GM12878 (cell line): Measurements from ENCODE around the gene MMD. TPM values are rescaled to one million over a fixed set of nuclear protein-coding genes. Genes with fewer than 3 reads are reported as not detected.

Source experiments
- ATAC-seq: fragments of 200-7000 bp; cut with Tn5 transposase; 3 replicates; pipeline ENCODE4 v1.9.1; 2020; ENCODE audit warnings: mild to moderate bottlenecking, moderate library complexity
- BruUV-seq: library from RNA; stranded (reverse); fragments of 400-500 nt; replicated peaks from 2 replicates; lab custom pipeline; 2021; lab: Mats Ljungman, UMichigan
- CTCF ChIA-PET: fragments of 300-600 bp; sonication (Branson Sonifier 250); formaldehyde crosslinking; extraction: SDS; loops from one replicate; lab custom pipeline; 2021; ENCODE audit warnings: inconsistent platforms; lab: Yijun Ruan, JAX
- POLR2A ChIA-PET: fragments of 350-600 bp; formaldehyde crosslinking; extraction: SDS; loops from one replicate; lab custom pipeline; 2021; ENCODE audit warnings: inconsistent platforms; lab: Charles Lee
- RAD21 ChIA-PET: fragments of 300-600 bp; sonication (Branson Sonifier 250); formaldehyde crosslinking; loops from one replicate; lab custom pipeline; 2023; ENCODE audit warnings: antibody characterized with exemption; ENCODE audit not compliant: unreplicated experiment; lab: Charles Lee
- SMC1A ChIA-PET: fragments of 300-600 bp; sonication (Branson Sonifier 250); formaldehyde crosslinking; loops from one replicate; lab custom pipeline; 2023; ENCODE audit not compliant: unreplicated experiment, uncharacterized antibody; lab: Charles Lee
- DNase-seq: peaks from one replicate; pipeline ENCODE4 v3.0.0-alpha.2; 2011; ENCODE audit warnings: low read depth, low spot score
- FAIRE-seq: peaks from 3 replicates; lab custom pipeline; 2011; peaks lifted over from hg19 to GRCh38; lab: Jason Lieb, UNC
- H2AFZ ChIP-seq: 2 replicates; pipeline ENCODE4 v1.6.0; 2011; ENCODE audit warnings: low read depth, low read length, control low read depth; ENCODE audit not compliant: control insufficient read depth
- H3K27ac ChIP-seq: 2 replicates; pipeline ENCODE4 v1.5.1; 2011; ENCODE audit warnings: control low read depth; ENCODE audit not compliant: control insufficient read depth, insufficient read depth
- H3K27me3 ChIP-seq, 2 experiments: replicated peaks in 1 of 2; 2 replicates each; pipeline versions ENCODE4 v1.6.0 to v1.6.1; 2011; ENCODE audit warnings: low read length in 1 of 2; ENCODE audit not compliant: control insufficient read depth in 2 of 2, insufficient read depth in 2 of 2
- H3K36me3 ChIP-seq, 2 experiments: 2 replicates each; pipeline ENCODE4 v1.5.1; 2011; ENCODE audit warnings: low read length in 1 of 2; ENCODE audit not compliant: control insufficient read depth in 2 of 2, insufficient read depth in 2 of 2
- H3K4me1 ChIP-seq: 2 replicates; pipeline ENCODE4 v1.6.1; 2011; ENCODE audit warnings: mild to moderate bottlenecking, low read length, moderate library complexity, mixed read lengths; ENCODE audit not compliant: control insufficient read depth, insufficient read depth
- H3K4me2 ChIP-seq: 2 replicates; pipeline ENCODE4 v1.6.0; 2011; ENCODE audit warnings: control low read depth; ENCODE audit not compliant: control insufficient read depth, insufficient read depth
- H3K4me3 ChIP-seq: fragments of 200-600 bp; sonication (generic); 2 replicates; pipeline ENCODE4 v1.5.1; 2016
- H3K79me2 ChIP-seq: 2 replicates; pipeline ENCODE4 v1.6.0; 2011; ENCODE audit warnings: low read length; ENCODE audit not compliant: control insufficient read depth, insufficient read depth
- H3K9ac ChIP-seq: 2 replicates; pipeline ENCODE4 v1.8.0; 2011; ENCODE audit warnings: low read length, control low read depth, mixed read lengths; ENCODE audit not compliant: control insufficient read depth, insufficient read depth
- H3K9me3 ChIP-seq: replicated peaks from 3 replicates; pipeline ENCODE4 v1.5.1; 2011; ENCODE audit warnings: mild to moderate bottlenecking, low read length; ENCODE audit not compliant: control insufficient read depth, insufficient read depth
- H4K20me1 ChIP-seq: 2 replicates; pipeline ENCODE4 v1.6.0; 2011; ENCODE audit not compliant: control insufficient read depth, insufficient read depth
- E2F8 ChIP-seq: fragments of 450-650 bp; IDR thresholded peaks from 2 replicates; pipeline ENCODE4 v1.6.1; 2018; ENCODE audit warnings: mild to moderate bottlenecking, low read depth, moderate library complexity; ENCODE audit not compliant: partially characterized antibody
- HDGF ChIP-seq: fragments of 450-650 bp; IDR thresholded peaks from 2 replicates; pipeline ENCODE4 v1.6.1; 2016; ENCODE audit warnings: antibody characterized with exemption
- IRF3 ChIP-seq: fragments of 450-650 bp; IDR thresholded peaks from 2 replicates; pipeline ENCODE4 v1.6.1; 2014; ENCODE audit warnings: mild to moderate bottlenecking
- JUNB ChIP-seq: IDR thresholded peaks from 2 replicates; pipeline ENCODE4 v1.6.1; 2016; ENCODE audit warnings: antibody characterized with exemption, mild to moderate bottlenecking
- POLR2AphosphoS5 ChIP-seq: IDR thresholded peaks from 2 replicates; pipeline ENCODE4 v1.6.1; 2011; ENCODE audit warnings: mild to moderate bottlenecking, low read length, inconsistent platforms
- SUPT20H ChIP-seq: IDR thresholded peaks from 2 replicates; pipeline ENCODE4 v1.6.1; 2011; ENCODE audit warnings: low read depth, mild to moderate bottlenecking, low read length, moderate library complexity, borderline replicate concordance; ENCODE audit not compliant: control insufficient read depth
- ZNF274 ChIP-seq: IDR thresholded peaks from one replicate; pipeline ENCODE4 v1.8.0; 2011; ENCODE audit not compliant: insufficient read length, insufficient read depth
- ZSCAN29 ChIP-seq: fragments of 450-650 bp; IDR thresholded peaks from 2 replicates; pipeline ENCODE4 v1.6.1; 2017; ENCODE audit warnings: mild to moderate bottlenecking, moderate library complexity
- WGBS: methylation state at CpG from one replicate; pipeline ENCODE4 v1.1.6; 2016; ENCODE audit warnings: low lambda C conversion rate; ENCODE audit not compliant: insufficient replicate concordance, insufficient coverage; ENCODE audit errors: missing lambda C conversion rate; 5-methylcytosine and 5-hydroxymethylcytosine counted together
- in situ Hi-C: fragments of 300-500 bp; cut with MboI; formaldehyde crosslinking; loops from 9 replicates; pipeline ENCODE4 v1.14.3; 2018; ENCODE audit warnings: mixed read lengths
- intact Hi-C: fragments of 100-400 bp; cut with micrococcal nuclease; formaldehyde crosslinking; loops from one replicate; pipeline ENCODE4 v1.14.2; 2022; ENCODE audit not compliant: unreplicated experiment
- polyA plus RNA-seq, 11 experiments: library from polyadenylated mRNA; depleted of rRNA in 4 of 11; unstranded in 6 of 11; stranded (reverse) in 5 of 11; fragments of >200 nt; fragmentation: Nextera tagmentation in 4 of 11; fragmentation: Illumina TruSeq in 1 of 11; extraction: Ambion mirVana in 4 of 11; extraction: Trizol in 1 of 11; gene quantifications; 1 replicate in 1 of 11; 2 replicates in 10 of 11; pipeline versions ENCODE4 v1.2.1 to v1.2.3, GENCODE V29; 2011 to 2016; ENCODE audit warnings: inconsistent platforms in 2 of 11, missing spikeins in 2 of 11, low read depth in 1 of 11
- total RNA-seq, 4 experiments: library from RNA; depleted of rRNA in 3 of 4; stranded (reverse); fragments of >200 nt in 3 of 4; fragmentation: Illumina TruSeq in 1 of 4; extraction: Trizol in 1 of 4; gene quantifications; 2 replicates each; pipeline versions ENCODE4 v1.2.1 to v1.2.3, GENCODE V29; 2013 to 2021
- TF ChIP-seq, protein P1 (sequence below): fragments of 450-650 bp; IDR thresholded peaks from 2 replicates; pipeline ENCODE4 v1.6.1; 2017; ENCODE audit warnings: mild to moderate bottlenecking, moderate library complexity
- TF ChIP-seq, protein P2 (sequence below): fragments of 450-650 bp; IDR thresholded peaks from 2 replicates; pipeline ENCODE4 v1.6.1; 2018; ENCODE audit warnings: borderline replicate concordance, mild to moderate bottlenecking; ENCODE audit not compliant: partially characterized antibody

Gene MMD
- total and polyA plus RNA-seq, 10 of the 15 experiments (the other 5 are each of a cell fraction or from before 2014, with no cell fraction given): 8.0 to 46.7 (median 22.3) TPM

DNA sequence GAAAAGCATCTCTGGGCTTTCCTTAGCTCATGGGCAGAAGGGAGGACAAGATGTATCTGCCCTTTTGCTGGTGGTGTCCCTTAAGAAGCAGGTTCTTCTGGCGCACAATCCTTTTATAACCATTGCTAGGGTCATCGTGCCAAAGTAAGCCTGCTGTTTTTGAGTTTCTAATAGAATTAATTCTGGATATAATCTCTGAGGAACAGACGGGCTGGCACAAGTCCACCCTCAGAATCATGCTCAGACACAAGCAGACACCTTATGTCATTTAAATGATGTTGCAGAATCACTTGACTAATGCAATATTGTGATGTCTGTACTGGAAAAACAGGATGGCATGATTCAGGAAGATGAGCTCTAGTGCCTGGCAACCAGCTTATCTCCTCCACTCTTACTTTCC lies 18.8 kb upstream of the MMD start:
- H3K9ac ChIP-seq: no peak overlapping the region

More for the DNA sequence above, 18.8 kb upstream of the MMD start:
- no peaks in the 10 kb centered on the region for H3K9me3 ChIP-seq
- TF ChIP-seq, protein P1, sequence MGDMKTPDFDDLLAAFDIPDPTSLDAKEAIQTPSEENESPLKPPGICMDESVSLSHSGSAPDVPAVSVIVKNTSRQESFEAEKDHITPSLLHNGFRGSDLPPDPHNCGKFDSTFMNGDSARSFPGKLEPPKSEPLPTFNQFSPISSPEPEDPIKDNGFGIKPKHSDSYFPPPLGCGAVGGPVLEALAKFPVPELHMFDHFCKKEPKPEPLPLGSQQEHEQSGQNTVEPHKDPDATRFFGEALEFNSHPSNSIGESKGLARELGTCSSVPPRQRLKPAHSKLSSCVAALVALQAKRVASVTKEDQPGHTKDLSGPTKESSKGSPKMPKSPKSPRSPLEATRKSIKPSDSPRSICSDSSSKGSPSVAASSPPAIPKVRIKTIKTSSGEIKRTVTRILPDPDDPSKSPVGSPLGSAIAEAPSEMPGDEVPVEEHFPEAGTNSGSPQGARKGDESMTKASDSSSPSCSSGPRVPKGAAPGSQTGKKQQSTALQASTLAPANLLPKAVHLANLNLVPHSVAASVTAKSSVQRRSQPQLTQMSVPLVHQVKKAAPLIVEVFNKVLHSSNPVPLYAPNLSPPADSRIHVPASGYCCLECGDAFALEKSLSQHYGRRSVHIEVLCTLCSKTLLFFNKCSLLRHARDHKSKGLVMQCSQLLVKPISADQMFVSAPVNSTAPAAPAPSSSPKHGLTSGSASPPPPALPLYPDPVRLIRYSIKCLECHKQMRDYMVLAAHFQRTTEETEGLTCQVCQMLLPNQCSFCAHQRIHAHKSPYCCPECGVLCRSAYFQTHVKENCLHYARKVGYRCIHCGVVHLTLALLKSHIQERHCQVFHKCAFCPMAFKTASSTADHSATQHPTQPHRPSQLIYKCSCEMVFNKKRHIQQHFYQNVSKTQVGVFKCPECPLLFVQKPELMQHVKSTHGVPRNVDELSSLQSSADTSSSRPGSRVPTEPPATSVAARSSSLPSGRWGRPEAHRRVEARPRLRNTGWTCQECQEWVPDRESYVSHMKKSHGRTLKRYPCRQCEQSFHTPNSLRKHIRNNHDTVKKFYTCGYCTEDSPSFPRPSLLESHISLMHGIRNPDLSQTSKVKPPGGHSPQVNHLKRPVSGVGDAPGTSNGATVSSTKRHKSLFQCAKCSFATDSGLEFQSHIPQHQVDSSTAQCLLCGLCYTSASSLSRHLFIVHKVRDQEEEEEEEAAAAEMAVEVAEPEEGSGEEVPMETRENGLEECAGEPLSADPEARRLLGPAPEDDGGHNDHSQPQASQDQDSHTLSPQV: no peak
- TF ChIP-seq SUPT20H (no peak), ZNF274 (no peak), ZSCAN29 (no peak), POLR2AphosphoS5 (no peak), IRF3 (no peak), E2F8 (no peak), JUNB (no peak), HDGF (no peak)
- TF ChIP-seq, protein P2, sequence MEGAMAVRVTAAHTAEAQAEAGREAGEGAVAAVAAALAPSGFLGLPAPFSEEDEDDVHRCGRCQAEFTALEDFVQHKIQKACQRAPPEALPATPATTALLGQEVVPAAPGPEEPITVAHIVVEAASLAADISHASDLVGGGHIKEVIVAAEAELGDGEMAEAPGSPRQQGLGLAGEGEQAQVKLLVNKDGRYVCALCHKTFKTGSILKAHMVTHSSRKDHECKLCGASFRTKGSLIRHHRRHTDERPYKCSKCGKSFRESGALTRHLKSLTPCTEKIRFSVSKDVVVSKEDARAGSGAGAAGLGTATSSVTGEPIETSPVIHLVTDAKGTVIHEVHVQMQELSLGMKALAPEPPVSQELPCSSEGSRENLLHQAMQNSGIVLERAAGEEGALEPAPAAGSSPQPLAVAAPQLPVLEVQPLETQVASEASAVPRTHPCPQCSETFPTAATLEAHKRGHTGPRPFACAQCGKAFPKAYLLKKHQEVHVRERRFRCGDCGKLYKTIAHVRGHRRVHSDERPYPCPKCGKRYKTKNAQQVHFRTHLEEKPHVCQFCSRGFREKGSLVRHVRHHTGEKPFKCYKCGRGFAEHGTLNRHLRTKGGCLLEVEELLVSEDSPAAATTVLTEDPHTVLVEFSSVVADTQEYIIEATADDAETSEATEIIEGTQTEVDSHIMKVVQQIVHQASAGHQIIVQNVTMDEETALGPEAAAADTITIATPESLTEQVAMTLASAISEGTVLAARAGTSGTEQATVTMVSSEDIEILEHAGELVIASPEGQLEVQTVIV: no peak
- TF ChIP-seq, all 136 proteins: peak for 0
- Histone ChIP-seq H3K4me1 (peaks cover 22% of the 10 kb centered on the region), H3K36me3 (no peaks in the 10 kb centered on the region), H3K4me3 (no peak overlapping the region), H3K27ac (no peak overlapping the region), H2AFZ (no peak overlapping the region), H3K27me3 (no peaks in the 10 kb centered on the region), H4K20me1 (no peaks in the 10 kb centered on the region), H3K4me2 (no peak overlapping the region), H3K79me2 (no peaks in the 10 kb centered on the region)
- DNase-seq: no peak
- in situ Hi-C loops: no loop called here
- intact Hi-C loops: no loop called here
- ChIA-PET POLR2A (interaction anchor here (0.6 to 2.3 kb wide), 4 partner anchors 15 to 22 kb away, joined by 3 to 11 read pairs (median 6); partner anchors contain the start of gene MMD), RAD21 (interaction anchor here (0.7 to 1.2 kb wide), 4 partner anchors 15 to 22 kb away, joined by 3 to 5 read pairs (median 3); partner anchors contain the start of gene MMD), CTCF (interaction anchor here (1.1 to 1.9 kb wide), 5 partner anchors 11 to 74 kb away, joined by 3 to 5 read pairs (median 4); no protein-coding TSS in a partner anchor), SMC1A (interaction anchor here (1.3 to 17.7 kb wide), 6 partner anchors 9 to 71 kb away, joined by 3 to 359 read pairs (median 6); partner anchors contain the start of gene MMD)
- ATAC-seq: no peak
- no peak for FAIRE-seq
- WGBS: 67% methylated on average over 3 of the region's 3 CpGs
- no TSS peak for BruUV-seq
